GM23338 (cell line): ENCODE data around the gene PLD1. TPM values are rescaled to one million over a fixed set of nuclear protein-coding genes. Genes with fewer than 3 reads are reported as not detected.

Experiments
- ATAC-seq: fragments of 200-7000 bp; cut with Tn5 transposase; 3 replicates; pipeline ENCODE4 v1.9.1; 2020
- DNase-seq: peaks from one replicate; pipeline ENCODE4 v3.0.0-alpha.2; 2015; ENCODE audit warnings: low spot score
- H2AFZ ChIP-seq: fragments of 200-600 bp; sonication (generic); 2 replicates; pipeline ENCODE4 v1.8.0; 2016; ENCODE audit warnings: antibody characterized with exemption, mild to moderate bottlenecking, moderate library complexity
- H3F3A ChIP-seq: fragments of 200-600 bp; sonication (generic); replicated peaks from 2 replicates; pipeline ENCODE4 v1.8.0; 2017; ENCODE audit warnings: antibody characterized with exemption, mixed run types, low read depth
- H3K27ac ChIP-seq: fragments of 200-600 bp; sonication (generic); 2 replicates; pipeline ENCODE4 v1.6.1; 2016; ENCODE audit warnings: low read depth
- H3K27me3 ChIP-seq: fragments of 200-600 bp; sonication (generic); 2 replicates; pipeline ENCODE4 v1.8.0; 2016; ENCODE audit warnings: mild to moderate bottlenecking, mixed run types, moderate library complexity; ENCODE audit not compliant: insufficient read depth
- H3K36me3 ChIP-seq: fragments of 200-600 bp; sonication (generic); 2 replicates; pipeline ENCODE4 v1.8.0; 2016; ENCODE audit warnings: mild to moderate bottlenecking; ENCODE audit not compliant: insufficient read depth
- H3K4me1 ChIP-seq: fragments of 200-600 bp; sonication (generic); 2 replicates; pipeline ENCODE4 v1.8.0; 2016; ENCODE audit warnings: mild to moderate bottlenecking, moderate library complexity; ENCODE audit not compliant: insufficient read depth
- H3K4me2 ChIP-seq: fragments of 200-600 bp; sonication (generic); 2 replicates; pipeline ENCODE4 v1.7.1; 2017; ENCODE audit warnings: mixed run types
- H3K4me3 ChIP-seq: fragments of 200-600 bp; sonication (generic); 2 replicates; pipeline ENCODE4 v1.6.1; 2016; ENCODE audit warnings: mixed run types
- H3K79me2 ChIP-seq: fragments of 200-600 bp; sonication (generic); replicated peaks from 2 replicates; pipeline ENCODE4 v1.8.0; 2017; ENCODE audit warnings: mild to moderate bottlenecking; ENCODE audit not compliant: insufficient read depth
- H3K9me2 ChIP-seq: fragments of 200-600 bp; sonication (generic); 2 replicates; pipeline ENCODE4 v1.8.0; 2017; ENCODE audit not compliant: insufficient read depth
- H4K20me1 ChIP-seq: fragments of 200-600 bp; sonication (generic); replicated peaks from 2 replicates; pipeline ENCODE4 v1.8.0; 2017; ENCODE audit warnings: mild to moderate bottlenecking; ENCODE audit not compliant: insufficient read depth
- H3K27ac Mint-ChIP-seq: 2 replicates; pipeline ENCODE4 v1.8.0; 2020; ENCODE audit warnings: inconsistent platforms, mild to moderate bottlenecking, moderate library complexity, mixed read lengths
- H3K27me3 Mint-ChIP-seq: 3 replicates; pipeline ENCODE4 v1.8.0; 2022; ENCODE audit warnings: low read depth, mild to moderate bottlenecking, moderate library complexity, mixed read lengths, inconsistent platforms; ENCODE audit not compliant: insufficient read depth, poor library complexity
- H3K36me3 Mint-ChIP-seq: 3 replicates; pipeline ENCODE4 v1.8.0; 2021; ENCODE audit warnings: low read depth, mild to moderate bottlenecking, inconsistent platforms, moderate library complexity, mixed read lengths
- H3K4me1 Mint-ChIP-seq: 3 replicates; pipeline ENCODE4 v1.8.0; 2020; ENCODE audit warnings: mild to moderate bottlenecking, inconsistent platforms, mixed read lengths
- H3K4me3 Mint-ChIP-seq: 3 replicates; pipeline ENCODE4 v1.8.0; 2021; ENCODE audit warnings: moderate library complexity, mild to moderate bottlenecking, inconsistent platforms, mixed read lengths
- H3K9me3 Mint-ChIP-seq: 3 replicates; pipeline ENCODE4 v1.8.0; 2020; ENCODE audit warnings: moderate library complexity, mild to moderate bottlenecking, inconsistent platforms, mixed read lengths
- EZH2phosphoT487 ChIP-seq: fragments of 200-600 bp; sonication (generic); IDR thresholded peaks from one replicate; pipeline ENCODE4 v1.8.1; 2018; ENCODE audit warnings: antibody characterized with exemption; ENCODE audit not compliant: unreplicated experiment
- NANOG ChIP-seq: IDR thresholded peaks from 2 replicates; pipeline ENCODE4 v1.6.1; 2016; ENCODE audit warnings: antibody characterized with exemption, borderline replicate concordance
- ZNF331 ChIP-seq: fragments of 250-450 bp; sonication (Bioruptor Pico); IDR thresholded peaks from 2 replicates; pipeline ENCODE4 v1.5.0; 2020; ENCODE audit warnings: low read depth, mild to moderate bottlenecking, moderate library complexity
- polyA plus RNA-seq: library from polyadenylated mRNA; unstranded; fragments of >200 nt; fragmentation: Nextera tagmentation; extraction: Ambion mirVana; gene quantifications from 2 replicates; pipeline ENCODE4 v1.2.1, GENCODE V29; 2016
- total RNA-seq: library from RNA; depleted of rRNA; stranded (reverse); fragments of >200 nt; shearing (Covaris generic); gene quantifications from 2 replicates; pipeline ENCODE4 v1.2.3, GENCODE V29; 2014
- TF ChIP-seq, protein P1 (sequence below), 2 experiments: fragments of 200-600 bp in 1 of 2; sonication (generic) in 1 of 2; conservative IDR thresholded peaks; 2 replicates each; pipeline versions ENCODE4 v1.5.1 to v1.6.1; 2016 to 2017; ENCODE audit warnings: antibody characterized with exemption in 2 of 2, low read depth in 2 of 2, mild to moderate bottlenecking in 2 of 2, moderate library complexity in 1 of 2
- TF ChIP-seq, protein P2 (sequence below): fragments of 250-450 bp; sonication (Bioruptor Pico); IDR thresholded peaks from 2 replicates; pipeline ENCODE4 v1.5.0; 2020; ENCODE audit warnings: mild to moderate bottlenecking, moderate library complexity

Gene PLD1
- total and polyA plus RNA-seq, 2 experiments from 2014 or later, result 1.4 to 2.2 TPM

- TF ChIP-seq, protein P1, sequence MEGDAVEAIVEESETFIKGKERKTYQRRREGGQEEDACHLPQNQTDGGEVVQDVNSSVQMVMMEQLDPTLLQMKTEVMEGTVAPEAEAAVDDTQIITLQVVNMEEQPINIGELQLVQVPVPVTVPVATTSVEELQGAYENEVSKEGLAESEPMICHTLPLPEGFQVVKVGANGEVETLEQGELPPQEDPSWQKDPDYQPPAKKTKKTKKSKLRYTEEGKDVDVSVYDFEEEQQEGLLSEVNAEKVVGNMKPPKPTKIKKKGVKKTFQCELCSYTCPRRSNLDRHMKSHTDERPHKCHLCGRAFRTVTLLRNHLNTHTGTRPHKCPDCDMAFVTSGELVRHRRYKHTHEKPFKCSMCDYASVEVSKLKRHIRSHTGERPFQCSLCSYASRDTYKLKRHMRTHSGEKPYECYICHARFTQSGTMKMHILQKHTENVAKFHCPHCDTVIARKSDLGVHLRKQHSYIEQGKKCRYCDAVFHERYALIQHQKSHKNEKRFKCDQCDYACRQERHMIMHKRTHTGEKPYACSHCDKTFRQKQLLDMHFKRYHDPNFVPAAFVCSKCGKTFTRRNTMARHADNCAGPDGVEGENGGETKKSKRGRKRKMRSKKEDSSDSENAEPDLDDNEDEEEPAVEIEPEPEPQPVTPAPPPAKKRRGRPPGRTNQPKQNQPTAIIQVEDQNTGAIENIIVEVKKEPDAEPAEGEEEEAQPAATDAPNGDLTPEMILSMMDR (conservative IDR thresholded peaks at IDR 0.05; ENCODE audit: low read depth in 2 of 2), result no peak
- TF ChIP-seq ZNF331 (CRISPR knock-in tag) (no peak), EZH2phosphoT487 (no peak)
- TF ChIP-seq, protein P2, sequence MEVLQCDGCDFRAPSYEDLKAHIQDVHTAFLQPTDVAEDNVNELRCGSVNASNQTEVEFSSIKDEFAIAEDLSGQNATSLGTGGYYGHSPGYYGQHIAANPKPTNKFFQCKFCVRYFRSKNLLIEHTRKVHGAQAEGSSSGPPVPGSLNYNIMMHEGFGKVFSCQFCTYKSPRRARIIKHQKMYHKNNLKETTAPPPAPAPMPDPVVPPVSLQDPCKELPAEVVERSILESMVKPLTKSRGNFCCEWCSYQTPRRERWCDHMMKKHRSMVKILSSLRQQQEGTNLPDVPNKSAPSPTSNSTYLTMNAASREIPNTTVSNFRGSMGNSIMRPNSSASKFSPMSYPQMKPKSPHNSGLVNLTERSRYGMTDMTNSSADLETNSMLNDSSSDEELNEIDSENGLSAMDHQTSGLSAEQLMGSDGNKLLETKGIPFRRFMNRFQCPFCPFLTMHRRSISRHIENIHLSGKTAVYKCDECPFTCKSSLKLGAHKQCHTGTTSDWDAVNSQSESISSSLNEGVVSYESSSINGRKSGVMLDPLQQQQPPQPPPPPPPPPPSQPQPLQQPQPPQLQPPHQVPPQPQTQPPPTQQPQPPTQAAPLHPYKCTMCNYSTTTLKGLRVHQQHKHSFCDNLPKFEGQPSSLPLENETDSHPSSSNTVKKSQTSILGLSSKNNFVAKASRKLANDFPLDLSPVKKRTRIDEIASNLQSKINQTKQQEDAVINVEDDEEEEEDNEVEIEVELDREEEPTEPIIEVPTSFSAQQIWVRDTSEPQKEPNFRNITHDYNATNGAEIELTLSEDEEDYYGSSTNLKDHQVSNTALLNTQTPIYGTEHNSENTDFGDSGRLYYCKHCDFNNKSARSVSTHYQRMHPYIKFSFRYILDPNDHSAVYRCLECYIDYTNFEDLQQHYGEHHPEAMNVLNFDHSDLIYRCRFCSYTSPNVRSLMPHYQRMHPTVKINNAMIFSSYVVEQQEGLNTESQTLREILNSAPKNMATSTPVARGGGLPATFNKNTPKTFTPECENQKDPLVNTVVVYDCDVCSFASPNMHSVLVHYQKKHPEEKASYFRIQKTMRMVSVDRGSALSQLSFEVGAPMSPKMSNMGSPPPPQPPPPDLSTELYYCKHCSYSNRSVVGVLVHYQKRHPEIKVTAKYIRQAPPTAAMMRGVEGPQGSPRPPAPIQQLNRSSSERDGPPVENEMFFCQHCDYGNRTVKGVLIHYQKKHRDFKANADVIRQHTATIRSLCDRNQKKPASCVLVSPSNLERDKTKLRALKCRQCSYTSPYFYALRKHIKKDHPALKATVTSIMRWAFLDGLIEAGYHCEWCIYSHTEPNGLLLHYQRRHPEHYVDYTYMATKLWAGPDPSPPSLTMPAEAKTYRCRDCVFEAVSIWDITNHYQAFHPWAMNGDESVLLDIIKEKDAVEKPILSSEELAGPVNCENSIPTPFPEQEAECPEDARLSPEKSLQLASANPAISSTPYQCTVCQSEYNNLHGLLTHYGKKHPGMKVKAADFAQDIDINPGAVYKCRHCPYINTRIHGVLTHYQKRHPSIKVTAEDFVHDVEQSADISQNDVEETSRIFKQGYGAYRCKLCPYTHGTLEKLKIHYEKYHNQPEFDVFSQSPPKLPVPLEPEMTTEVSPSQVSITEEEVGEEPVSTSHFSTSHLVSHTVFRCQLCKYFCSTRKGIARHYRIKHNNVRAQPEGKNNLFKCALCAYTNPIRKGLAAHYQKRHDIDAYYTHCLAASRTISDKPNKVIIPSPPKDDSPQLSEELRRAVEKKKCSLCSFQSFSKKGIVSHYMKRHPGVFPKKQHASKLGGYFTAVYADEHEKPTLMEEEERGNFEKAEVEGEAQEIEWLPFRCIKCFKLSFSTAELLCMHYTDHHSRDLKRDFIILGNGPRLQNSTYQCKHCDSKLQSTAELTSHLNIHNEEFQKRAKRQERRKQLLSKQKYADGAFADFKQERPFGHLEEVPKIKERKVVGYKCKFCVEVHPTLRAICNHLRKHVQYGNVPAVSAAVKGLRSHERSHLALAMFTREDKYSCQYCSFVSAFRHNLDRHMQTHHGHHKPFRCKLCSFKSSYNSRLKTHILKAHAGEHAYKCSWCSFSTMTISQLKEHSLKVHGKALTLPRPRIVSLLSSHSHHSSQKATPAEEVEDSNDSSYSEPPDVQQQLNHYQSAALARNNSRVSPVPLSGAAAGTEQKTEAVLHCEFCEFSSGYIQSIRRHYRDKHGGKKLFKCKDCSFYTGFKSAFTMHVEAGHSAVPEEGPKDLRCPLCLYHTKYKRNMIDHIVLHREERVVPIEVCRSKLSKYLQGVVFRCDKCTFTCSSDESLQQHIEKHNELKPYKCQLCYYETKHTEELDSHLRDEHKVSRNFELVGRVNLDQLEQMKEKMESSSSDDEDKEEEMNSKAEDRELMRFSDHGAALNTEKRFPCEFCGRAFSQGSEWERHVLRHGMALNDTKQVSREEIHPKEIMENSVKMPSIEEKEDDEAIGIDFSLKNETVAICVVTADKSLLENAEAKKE (CRISPR knock-in tag), result no peak
Measured at GRCh38 chr3:171789759-171790505, 20.4 kb downstream of the PLD1 start (continued).

GRCh38 chr3:171788546-171789351 lies 21.5 kb downstream of the PLD1 start:
- no peak for TF ChIP-seq NANOG
- TF ChIP-seq, protein P1 (conservative IDR thresholded peaks at IDR 0.05; ENCODE audit: low read depth in 2 of 2), result peak in 1 of 2 experiments; percentile 23; a peak in 1 of 4 replicates
- Mint-ChIP-seq H3K27ac (no peak overlapping the region), H3K36me3 (no peaks in the 10 kb centered on the region), H3K9me3 (no peaks in the 10 kb centered on the region), H3K27me3 (peaks cover 4% of the 10 kb centered on the region), H3K4me1 (peaks cover 19% of the 10 kb centered on the region), H3K4me3 (no peak overlapping the region)
- H3K36me3 ChIP-seq, result no peaks in the 10 kb centered on the region
- H2AFZ ChIP-seq, result no peak overlapping the region
- H3K4me3 ChIP-seq, result no peak overlapping the region
- H3K4me1 ChIP-seq, result peaks cover 7% of the 10 kb centered on the region; the same call in 1 of the 2 replicates
- DNase-seq (no peak), ATAC-seq (no peak)
- H3K4me2 ChIP-seq, result no peak overlapping the region
- H3F3A ChIP-seq, result no peaks in the 10 kb centered on the region
- H3K27ac ChIP-seq, result no peak overlapping the region
- H3K79me2 ChIP-seq, result no peaks in the 10 kb centered on the region
- H3K27me3 ChIP-seq, result no peaks in the 10 kb centered on the region
- peaks cover 12% of the 10 kb centered on the region for H3K9me2 ChIP-seq
- no peaks in the 10 kb centered on the region for H4K20me1 ChIP-seq
